Heart right ventricle (tissue), 16 donors: ENCODE results near the gene TACR1. TPM values are rescaled to one million over a fixed set of nuclear protein-coding genes. Genes with fewer than 3 reads are reported as not detected.

Experiments
- ATAC-seq, 8 donors: fragments of 200-7000 bp; cut with Tn5 transposase; one replicate each; pipeline ENCODE4 v1.9.1; 2020; ENCODE audit warnings: mild to moderate bottlenecking in 8 of 8, moderate library complexity in 8 of 8, moderate number of reproducible peaks in 1 of 8
- DNase-seq, 2 donors: peaks; one replicate each; pipeline ENCODE4 v3.0.0-alpha.2; 2020
- H3K27ac ChIP-seq, 10 donors: fragments of 200-600 bp; sonication (generic) in 2 of 10; one replicate each; pipeline versions ENCODE4 v1.5.0 to v1.8.0; 2020 to 2022; ENCODE audit warnings: mild to moderate bottlenecking in 3 of 10
- H3K27me3 ChIP-seq, 7 donors: fragments of 200-600 bp; one replicate each; pipeline ENCODE4 v1.8.0; 2021 to 2022; ENCODE audit warnings: mild to moderate bottlenecking in 2 of 7
- H3K36me3 ChIP-seq, 9 donors: fragments of 200-600 bp; sonication (generic) in 1 of 9; one replicate each; pipeline versions ENCODE4 v1.5.0 to v1.8.0; 2020 to 2022; ENCODE audit warnings: mild to moderate bottlenecking in 2 of 9
- H3K4me1 ChIP-seq, 9 donors: fragments of 200-600 bp; sonication (generic) in 1 of 9; one replicate each; pipeline versions ENCODE4 v1.5.0 to v1.8.0; 2020 to 2022; ENCODE audit warnings: mild to moderate bottlenecking in 4 of 9
- H3K4me3 ChIP-seq, 10 donors: fragments of 200-600 bp; sonication (generic) in 2 of 10; one replicate each; pipeline versions ENCODE4 v1.5.0 to v1.8.0; 2020 to 2022; ENCODE audit warnings: mild to moderate bottlenecking in 7 of 10, moderate library complexity in 2 of 10
- H3K9me3 ChIP-seq, 11 donors: fragments of 200-600 bp in 10 of 11; sonication (generic) in 2 of 11; one replicate each; pipeline versions ENCODE4 v1.5.0 to v1.8.0; 2013 to 2022; ENCODE audit warnings: mild to moderate bottlenecking in 2 of 11, control low read depth in 1 of 11, moderate library complexity in 1 of 11
- WGBS, 2 donors: extraction: QIAGEN DNeasy Blood & Tissue Kit; methylation state at CpG; one replicate each; pipeline ENCODE4 v1.1.7; 2013; ENCODE audit warnings: inconsistent platforms in 1 of 2; 5-methylcytosine and 5-hydroxymethylcytosine counted together
- intact Hi-C, 10 donors: fragments of 100-400 bp; cut with DNase I; formaldehyde crosslinking; loops; one replicate each; pipeline versions ENCODE4 v1.11.1 to v1.14.2; 2022
- polyA plus RNA-seq, 2 donors: library from polyadenylated mRNA; stranded (reverse); fragments of 200-250 nt; gene quantifications; one replicate each; pipeline ENCODE4 v1.2.3, GENCODE V29; 2013
- total RNA-seq, 10 donors: library from RNA; stranded (reverse); fragmentation: NEBNext Ultra II Directional in 3 of 10; extraction: Animal tissue kit (Norgen Biotek cat#: 25700) in 3 of 10; gene quantifications; one replicate each; pipeline versions ENCODE4 v1.2.1 to v1.2.4, GENCODE V29; 2021 to 2023
- TF ChIP-seq, protein P1 (sequence below), 9 donors: fragments of 200-600 bp; sonication (generic) in 2 of 9; IDR thresholded peaks; one replicate each; pipeline versions ENCODE4 v1.5.0 to v1.8.0; 2021 to 2022; ENCODE audit warnings: antibody characterized with exemption in 9 of 9, mild to moderate bottlenecking in 5 of 9, moderate library complexity in 1 of 9
- donor health status: Arrhythmogenic right ventricular cardiomyopathy.
- donor health status: ischemic (EF 13 %, LVEDD 7.1; RV severe dilation, severe dysfunction).
- donor health status: healthy with polysubstance abuse.
- donor health status: DM: no; HTN: yes; CAD: no.
- donor health status: DM: no; HTN: no; CAD: no.
- donor health status: ischemic (EF 25% LVEDD 6.9; RV normal size, moderate dysfunction).
- donor health status: ischemic (EF 25% LVEDD 5.7; RV mildly dilated, moderate dysfunction).
- donor health status: healthy.
- donor health status: DM: yes; HTN: yes; CAD: no.
- donor health status: Ischemic cardiomyopathy.
- donor health status: ischemic (EF 35%, LVEDD 5.7; RV mildly dilated, moderate dysfunction).
- donor health status: nonischemic (EF 11% LVEDD 7.7; RV severe dilation, severe dysfunction).
- donor health status: DM: yes; HTN: yes; CAD: no.
- donor health status: PGD.
- donor health status: ischemic (EF 29% LVEDD 5.4; RV normal size, mild dysfunction).
- donor health status: nonischemic (EF 23%, LVEDD 6.1; RV moderate dilation, normal function).

TACR1 gene
- total and polyA plus RNA-seq, 12 donors = 0.06 to 0.38 (median 0.17) TPM; not detected in 3

GRCh38 chr2:75055820-75056675, 143.3 kb downstream of the TACR1 start:
- TF ChIP-seq, protein P1, sequence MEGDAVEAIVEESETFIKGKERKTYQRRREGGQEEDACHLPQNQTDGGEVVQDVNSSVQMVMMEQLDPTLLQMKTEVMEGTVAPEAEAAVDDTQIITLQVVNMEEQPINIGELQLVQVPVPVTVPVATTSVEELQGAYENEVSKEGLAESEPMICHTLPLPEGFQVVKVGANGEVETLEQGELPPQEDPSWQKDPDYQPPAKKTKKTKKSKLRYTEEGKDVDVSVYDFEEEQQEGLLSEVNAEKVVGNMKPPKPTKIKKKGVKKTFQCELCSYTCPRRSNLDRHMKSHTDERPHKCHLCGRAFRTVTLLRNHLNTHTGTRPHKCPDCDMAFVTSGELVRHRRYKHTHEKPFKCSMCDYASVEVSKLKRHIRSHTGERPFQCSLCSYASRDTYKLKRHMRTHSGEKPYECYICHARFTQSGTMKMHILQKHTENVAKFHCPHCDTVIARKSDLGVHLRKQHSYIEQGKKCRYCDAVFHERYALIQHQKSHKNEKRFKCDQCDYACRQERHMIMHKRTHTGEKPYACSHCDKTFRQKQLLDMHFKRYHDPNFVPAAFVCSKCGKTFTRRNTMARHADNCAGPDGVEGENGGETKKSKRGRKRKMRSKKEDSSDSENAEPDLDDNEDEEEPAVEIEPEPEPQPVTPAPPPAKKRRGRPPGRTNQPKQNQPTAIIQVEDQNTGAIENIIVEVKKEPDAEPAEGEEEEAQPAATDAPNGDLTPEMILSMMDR (IDR thresholded peaks at IDR 0.05) = no peak
- intact Hi-C loops = loop anchor here in 1 of 10 donors (10.0 kb wide), 1 partner anchor 131 kb away; no protein-coding TSS in a partner anchor
- ATAC-seq (peak in 6 of 8 donors; percentile 11 to 69 (median 24)), DNase-seq (no peak)
- H3K27me3 ChIP-seq = no peaks in the 10 kb centered on the region
- no peak overlapping the region for H3K4me3 ChIP-seq
- H3K9me3 ChIP-seq = no peaks in the 10 kb centered on the region
- no peaks in the 10 kb centered on the region for H3K36me3 ChIP-seq
- H3K27ac ChIP-seq = peak overlapping the region in 6 of 10 donors; percentile 33 to 77 (median 64)
- WGBS, 2 donors = 55 to 65% methylated on average over 10 of the region's 10 CpGs
- peaks cover 0 to 11% (median 0%) of the 10 kb centered on the region in 9 donors for H3K4me1 ChIP-seq

DNA sequence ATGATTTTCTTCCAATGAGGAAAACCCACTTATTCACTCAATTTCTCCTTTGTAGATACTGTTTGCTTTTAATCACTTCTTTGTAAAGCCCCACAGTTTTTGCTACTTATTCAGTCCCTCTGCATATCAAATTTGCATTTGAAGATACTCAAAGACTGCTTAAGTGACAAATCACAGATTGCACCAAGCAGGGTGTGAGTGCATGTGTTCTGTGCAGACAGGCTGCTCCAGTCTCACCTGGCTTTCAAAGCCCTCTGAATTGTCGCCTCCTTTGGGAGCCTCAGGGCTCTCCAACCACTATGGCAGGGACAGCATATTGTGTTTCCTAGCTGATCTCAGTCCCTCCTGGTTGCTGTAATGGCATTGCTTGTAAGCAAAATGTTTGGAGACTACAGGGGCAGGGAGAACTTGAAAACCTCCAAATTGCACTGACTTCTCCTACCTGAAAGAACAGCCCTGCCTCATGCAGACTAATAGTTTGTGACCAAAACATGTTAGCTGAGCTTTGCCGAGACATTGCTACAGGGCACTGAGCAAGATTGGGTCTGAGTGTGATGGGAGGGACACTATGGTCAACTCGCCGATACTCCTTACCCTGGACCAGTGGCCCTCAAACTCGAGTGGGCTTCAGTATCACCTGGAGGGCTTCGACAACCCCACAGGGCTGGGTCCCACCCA, 144.0 kb downstream of the TACR1 start:
- Histone ChIP-seq H3K9me3 (no peaks in the 10 kb centered on the region), H3K27ac (peak overlapping the region in 4 of 10 donors; percentile 28 to 77 (median 60)), H3K4me3 (no peak overlapping the region), H3K27me3 (no peaks in the 10 kb centered on the region), H3K4me1 (peaks cover 0 to 11% (median 0%) of the 10 kb centered on the region in 9 donors), H3K36me3 (no peaks in the 10 kb centered on the region)
- DNase-seq (no peak), ATAC-seq (no peak)
- TF ChIP-seq, protein P1 (IDR thresholded peaks at IDR 0.05) = no peak
- 85 to 86% methylated on average over 6 of the region's 6 CpGs for WGBS, 2 donors
- intact Hi-C loops = loop anchor here in 1 of 10 donors (10.0 kb wide), 1 partner anchor 130 kb away; no protein-coding TSS in a partner anchor

DNA sequence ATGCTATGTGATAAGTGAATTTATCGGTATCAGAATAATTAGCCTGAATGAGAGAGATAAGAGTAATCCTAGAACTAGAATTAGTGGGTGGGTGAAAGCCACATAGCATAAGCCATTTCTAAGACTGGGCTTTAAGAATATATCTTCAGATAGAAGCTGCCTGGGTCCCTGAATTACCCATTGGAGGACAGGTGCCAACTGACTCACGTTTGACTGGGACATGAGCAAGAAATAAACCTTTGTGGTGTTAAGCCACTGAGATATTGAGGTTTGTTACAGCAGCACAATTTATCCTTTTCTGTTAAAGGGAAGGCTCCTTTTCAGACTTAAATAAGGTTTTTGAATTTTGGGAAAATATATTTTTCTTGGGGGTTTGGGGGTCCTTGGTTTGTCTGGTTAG, 145.0 kb downstream of the TACR1 start:
- no peak overlapping the region for H3K4me3 ChIP-seq
- TF ChIP-seq, protein P1 (IDR thresholded peaks at IDR 0.05) = no peak
- WGBS, 2 donors = 83 to 86% methylated on average over 2 of the region's 2 CpGs
- ATAC-seq = no peak
- H3K27ac ChIP-seq = no peak overlapping the region
- peaks cover 0 to 11% (median 0%) of the 10 kb centered on the region in 9 donors for H3K4me1 ChIP-seq
- H3K9me3 ChIP-seq = no peaks in the 10 kb centered on the region
- H3K36me3 ChIP-seq = no peaks in the 10 kb centered on the region
- H3K27me3 ChIP-seq = no peaks in the 10 kb centered on the region
- no peak for DNase-seq
- intact Hi-C loops = loop anchor here in 2 of 10 donors (5.0 to 10.0 kb wide), 2 partner anchors 129 to 413 kb away; no protein-coding TSS in a partner anchor

GRCh38 chr2:75053484-75054112, 145.7 kb downstream of the TACR1 start:
- Histone ChIP-seq H3K27me3 (no peaks in the 10 kb centered on the region), H3K36me3 (no peaks in the 10 kb centered on the region), H3K4me1 (peaks cover 0 to 18% (median 0%) of the 10 kb centered on the region in 9 donors), H3K27ac (no peak overlapping the region), H3K4me3 (no peak overlapping the region), H3K9me3 (no peaks in the 10 kb centered on the region)
- ATAC-seq = peak in 1 of 8 donors; percentile 63
- intact Hi-C loops = loop anchor here in 2 of 10 donors (5.0 to 10.0 kb wide), 2 partner anchors 129 to 414 kb away; no protein-coding TSS in a partner anchor
- no peak for DNase-seq
- TF ChIP-seq, protein P1 (IDR thresholded peaks at IDR 0.05) = peak in 7 of 9 donors; percentile 41 to 57 (median 44)
- 58 to 59% methylated on average over 7 of the region's 7 CpGs for WGBS, 2 donors
